Effector memory CD8-positive, alpha-beta T cell (primary cell): ENCODE measurements around the gene TXNL4A.

Source experiments
- ATAC-seq: fragments of 150-1000 bp; cut with Tn5 transposase; replicated peaks from 2 replicates; pipeline ENCODE4 v1.10.0; 2021; ENCODE audit warnings: mild to moderate bottlenecking, moderate library complexity
- DNase-seq, 3 experiments: peaks; one replicate each; pipeline ENCODE4 v3.0.0; 2021
- H3K27ac Mint-ChIP-seq, 2 donors: one replicate each; pipeline ENCODE4 v1.8.0; 2022; ENCODE audit warnings: mild to moderate bottlenecking in 2 of 2, mixed read lengths in 2 of 2, moderate library complexity in 2 of 2
- H3K27me3 Mint-ChIP-seq, 2 donors: one replicate each; pipeline ENCODE4 v1.8.0; 2022; ENCODE audit warnings: mixed read lengths in 2 of 2
- H3K36me3 Mint-ChIP-seq: one replicate; pipeline ENCODE4 v1.8.0; 2022; ENCODE audit warnings: mild to moderate bottlenecking, moderate library complexity, mixed read lengths; ENCODE audit not compliant: insufficient read depth
- H3K4me1 Mint-ChIP-seq, 2 donors: one replicate each; pipeline ENCODE4 v1.8.0; 2022; ENCODE audit warnings: low read depth in 2 of 2, mixed read lengths in 2 of 2
- H3K4me3 Mint-ChIP-seq, 2 donors: one replicate each; pipeline ENCODE4 v1.8.0; 2022; ENCODE audit warnings: mild to moderate bottlenecking in 2 of 2, mixed read lengths in 2 of 2, moderate library complexity in 2 of 2
- H3K9me3 Mint-ChIP-seq, 2 donors: one replicate each; pipeline ENCODE4 v1.8.0; 2022; ENCODE audit warnings: mixed read lengths in 2 of 2

The TXNL4A gene

GRCh38 chr18:79955302-79956075, 32.9 kb downstream of the TXNL4A start:
- Mint-ChIP-seq H3K27me3 (no peaks in the 10 kb centered on the region), H3K4me1 (peaks cover 0 to 1% of the 10 kb centered on the region in 2 donors), H3K36me3 (peaks cover 2% of the 10 kb centered on the region), H3K9me3 (no peaks in the 10 kb centered on the region), H3K27ac (no peak overlapping the region), H3K4me3 (no peak overlapping the region)
- ATAC-seq (no peak), DNase-seq (no peak)

DNA sequence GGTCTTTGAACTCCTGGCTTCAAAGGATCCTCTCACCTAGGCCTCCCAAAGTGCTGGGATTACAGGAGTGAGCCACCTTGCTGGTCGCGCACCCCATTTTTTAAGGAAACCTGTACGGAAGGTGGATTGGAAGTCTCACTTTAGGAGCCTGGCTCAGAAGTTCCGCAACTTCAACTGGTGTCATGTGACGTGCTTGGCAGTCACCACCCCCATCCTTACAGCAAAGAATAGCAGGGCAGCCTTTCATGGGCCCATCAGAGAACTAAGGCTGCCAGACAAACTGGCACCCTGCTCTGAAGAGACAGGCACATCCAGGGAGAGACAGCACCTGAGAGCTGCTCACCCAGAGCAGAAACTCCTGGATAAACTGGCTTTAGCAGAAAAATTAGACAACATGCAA, 33.6 kb downstream of the TXNL4A start:
- peaks cover 7% of the 10 kb centered on the region for H3K36me3 Mint-ChIP-seq
- H3K4me3 Mint-ChIP-seq, result no peak overlapping the region
- ATAC-seq, result no peak
- H3K27ac Mint-ChIP-seq, result no peak overlapping the region
- H3K4me1 Mint-ChIP-seq, result peaks cover 7 to 8% of the 10 kb centered on the region in 2 donors
- no peaks in the 10 kb centered on the region for H3K9me3 Mint-ChIP-seq
- no peak for DNase-seq
- no peaks in the 10 kb centered on the region for H3K27me3 Mint-ChIP-seq

DNA sequence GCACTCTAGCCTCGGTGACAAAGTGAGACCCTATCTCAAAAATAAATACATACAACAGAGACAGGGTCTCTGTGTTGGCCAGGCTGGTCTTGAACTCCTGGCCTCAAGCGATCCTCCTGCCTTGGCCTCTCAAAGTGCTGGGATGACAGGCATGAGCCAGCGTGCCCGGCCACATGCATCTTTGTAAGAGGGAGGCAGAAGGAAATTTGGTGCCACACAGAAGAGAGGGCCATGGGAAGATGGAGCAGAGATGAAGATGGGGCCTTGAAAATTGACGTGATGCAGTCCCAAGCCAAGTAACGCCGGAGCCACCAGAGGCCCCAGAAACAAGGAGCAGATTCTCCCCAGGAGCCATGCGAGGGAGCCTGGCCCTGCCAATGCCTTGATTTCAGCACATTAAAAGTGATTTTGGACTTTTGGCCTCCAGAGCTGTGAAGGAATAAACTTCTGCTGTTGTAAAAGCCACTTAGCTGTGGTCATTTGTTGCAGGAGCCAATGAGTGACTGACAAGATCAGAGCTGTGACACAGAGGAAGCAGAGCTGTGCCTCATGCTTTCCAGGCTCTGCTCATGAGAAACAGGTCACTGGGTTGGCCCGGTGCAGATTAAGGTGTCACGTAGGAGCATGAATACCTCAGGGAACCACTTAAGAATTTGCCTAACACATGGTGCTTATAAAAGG, 34.3 kb downstream of the TXNL4A start:
- Mint-ChIP-seq H3K9me3 (no peaks in the 10 kb centered on the region), H3K27ac (no peak overlapping the region), H3K36me3 (peaks cover 7% of the 10 kb centered on the region), H3K4me3 (no peak overlapping the region), H3K27me3 (no peaks in the 10 kb centered on the region), H3K4me1 (peaks cover 11 to 12% of the 10 kb centered on the region in 2 donors)
- DNase-seq, result no peak
- ATAC-seq, result no peak

- peaks cover 7% of the 10 kb centered on the region for H3K36me3 Mint-ChIP-seq
- no peaks in the 10 kb centered on the region for H3K9me3 Mint-ChIP-seq
- H3K27ac Mint-ChIP-seq, result no peak overlapping the region
- no peaks in the 10 kb centered on the region for H3K27me3 Mint-ChIP-seq
- no peak for DNase-seq
- no peak for ATAC-seq
- H3K4me3 Mint-ChIP-seq, result peak overlapping the region in 1 of 2 donors; percentile 60
- H3K4me1 Mint-ChIP-seq, result peaks cover 18% of the 10 kb centered on the region in 2 donors
These were observed 35.3 kb downstream of the TXNL4A start for GRCh38 chr18:79952996-79953559.

- Mint-ChIP-seq H3K4me1 (peaks cover 18% of the 10 kb centered on the region in 2 donors), H3K27me3 (no peaks in the 10 kb centered on the region), H3K9me3 (no peaks in the 10 kb centered on the region), H3K36me3 (peaks cover 7% of the 10 kb centered on the region), H3K27ac (no peak overlapping the region), H3K4me3 (peak overlapping the region; percentile 40 to 51)
- DNase-seq (no peak), ATAC-seq (no peak)
These were observed 35.8 kb downstream of the TXNL4A start for GRCh38 chr18:79952456-79952995.

- H3K27me3 Mint-ChIP-seq, result no peaks in the 10 kb centered on the region
- ATAC-seq (peak; percentile 90), DNase-seq (peak; percentile 95 to 96 (median 96))
- H3K4me1 Mint-ChIP-seq, result peaks cover 18 to 21% of the 10 kb centered on the region in 2 donors
- H3K4me3 Mint-ChIP-seq, result peak within 1 kb of the TSS; percentile 79 to 80
- H3K36me3 Mint-ChIP-seq, result peaks cover 13% of the 10 kb centered on the region
- H3K27ac Mint-ChIP-seq, result peak within 1 kb of the TSS; percentile 74 to 84
- no peaks in the 10 kb centered on the region for H3K9me3 Mint-ChIP-seq
These were observed 36.6 kb downstream of the TXNL4A start, which contains the start of gene SLC66A2 for GRCh38 chr18:79951545-79952455. TSS of gene SLC66A2 (minus strand) at chr18:79951653. CDS start at chr18:79950926, 727 bp downstream.

- peaks cover 14% of the 10 kb centered on the region for H3K36me3 Mint-ChIP-seq
- peak overlapping the region; percentile 74 to 84 for H3K27ac Mint-ChIP-seq
- peak overlapping the region; percentile 79 to 80 for H3K4me3 Mint-ChIP-seq
- peak in 1 of 3 experiments; percentile 24 for DNase-seq
- H3K4me1 Mint-ChIP-seq, result peaks cover 18 to 21% of the 10 kb centered on the region in 2 donors
- H3K27me3 Mint-ChIP-seq, result no peaks in the 10 kb centered on the region
- ATAC-seq, result peak; percentile 44
- H3K9me3 Mint-ChIP-seq, result no peaks in the 10 kb centered on the region
These were observed 37.6 kb downstream of the TXNL4A start for GRCh38 chr18:79950515-79951341.

DNA sequence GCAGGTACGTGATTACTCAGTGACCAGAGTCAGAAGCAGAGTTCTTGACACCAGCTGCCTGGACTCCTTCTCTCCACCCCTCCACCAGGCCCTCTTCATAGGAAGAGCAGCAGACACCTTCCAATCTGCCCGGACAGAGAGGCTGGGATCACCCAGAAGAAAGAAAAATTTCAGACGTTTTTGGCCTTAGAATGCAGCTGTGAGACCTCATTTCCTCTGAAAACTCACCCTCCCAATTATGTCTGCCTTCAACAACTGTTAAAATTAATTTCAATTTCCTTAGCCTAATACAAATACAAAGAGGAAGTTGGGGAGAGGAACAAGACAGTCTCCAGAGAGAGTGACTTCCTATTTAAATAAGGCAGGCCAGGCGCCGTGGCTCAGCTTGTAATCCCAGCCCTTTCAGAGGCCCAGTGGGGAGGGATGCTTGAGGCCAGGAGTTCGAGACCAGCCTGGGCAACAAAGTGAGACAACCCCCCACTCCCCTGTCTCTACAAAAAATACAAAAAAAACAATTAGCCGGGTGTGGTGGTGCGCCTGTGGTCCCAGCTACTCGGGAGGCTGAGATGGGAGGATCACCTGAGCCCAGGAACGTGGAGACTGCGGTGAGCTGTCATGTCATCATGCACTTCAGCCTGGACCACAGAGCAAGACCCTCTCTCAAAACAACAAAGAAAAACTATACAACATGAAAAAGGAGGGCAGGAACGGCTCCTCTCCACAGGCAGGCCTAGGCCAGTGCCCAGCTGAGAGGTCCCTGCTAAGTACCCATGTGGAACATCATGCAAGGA, 38.5 kb downstream of the TXNL4A start:
- Mint-ChIP-seq H3K9me3 (no peaks in the 10 kb centered on the region), H3K4me1 (peaks cover 21 to 26% of the 10 kb centered on the region in 2 donors), H3K27me3 (no peaks in the 10 kb centered on the region), H3K36me3 (peaks cover 14% of the 10 kb centered on the region), H3K4me3 (peak overlapping the region; percentile 79 to 80), H3K27ac (peak overlapping the region; percentile 74 to 84)
- DNase-seq (no peak), ATAC-seq (no peak)

- Mint-ChIP-seq H3K27me3 (no peaks in the 10 kb centered on the region), H3K4me1 (peaks cover 31 to 36% of the 10 kb centered on the region in 2 donors), H3K36me3 (peaks cover 14% of the 10 kb centered on the region), H3K27ac (peak overlapping the region in 1 of 2 donors; percentile 74), H3K9me3 (no peaks in the 10 kb centered on the region), H3K4me3 (peak overlapping the region; percentile 79 to 80)
- DNase-seq (no peak), ATAC-seq (no peak)
These were observed 39.5 kb downstream of the TXNL4A start for GRCh38 chr18:79948719-79949411.

- ATAC-seq, result no peak
- Mint-ChIP-seq H3K4me1 (peaks cover 31 to 36% of the 10 kb centered on the region in 2 donors), H3K9me3 (no peaks in the 10 kb centered on the region), H3K27me3 (no peaks in the 10 kb centered on the region), H3K27ac (peak overlapping the region in 1 of 2 donors; percentile 51), H3K4me3 (peak overlapping the region in 1 of 2 donors; percentile 80), H3K36me3 (peaks cover 14% of the 10 kb centered on the region)
- no peak for DNase-seq
These were observed 40.3 kb downstream of the TXNL4A start for GRCh38 chr18:79947881-79948610.
